ENCODE measurements around the gene CPTP. TPM values are rescaled to one million over a fixed set of nuclear protein-coding genes. Genes with fewer than 3 reads are reported as not detected.

The CPTP gene
- total and polyA plus RNA-seq, 2 of the 13 experiments (the other 11 are each of a cell fraction or from before 2014, with no cell fraction given), result 5.5 to 9.3 TPM

DNA sequence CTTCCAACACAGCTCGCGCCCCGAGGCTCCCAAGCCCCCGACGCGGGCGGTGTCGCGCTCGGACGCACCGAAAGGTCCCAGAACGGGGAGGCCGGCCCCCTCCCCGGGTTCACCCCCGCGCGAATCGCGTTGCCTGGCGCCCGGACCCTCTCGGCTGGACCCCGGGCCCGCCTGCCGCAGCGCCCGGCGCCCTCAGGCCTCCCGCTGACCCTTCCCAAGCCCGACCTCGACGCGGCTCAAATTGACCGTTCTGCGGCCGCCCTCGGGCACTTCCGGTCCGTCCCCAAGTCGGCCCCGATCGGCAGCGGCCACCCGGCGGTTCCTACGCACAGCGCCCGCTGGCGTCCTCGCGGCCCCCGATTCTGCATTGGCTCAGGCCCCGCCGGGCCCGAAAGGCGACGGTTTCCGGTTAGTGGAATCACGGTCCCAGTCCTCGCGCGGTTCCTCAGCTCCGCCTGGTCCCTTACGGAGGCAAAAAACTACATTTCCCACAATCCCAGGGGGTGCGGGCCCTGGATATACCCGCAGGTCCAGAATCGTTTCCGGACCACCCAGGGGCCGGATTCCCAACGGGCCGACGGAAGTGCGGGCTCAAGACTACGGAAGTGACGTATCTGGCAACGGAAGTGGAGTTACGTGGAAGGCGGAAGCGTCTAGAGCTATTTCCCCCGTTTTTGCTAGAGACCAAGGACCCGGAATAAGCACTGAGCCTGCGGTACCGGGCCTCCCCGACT is 50.5 kb downstream of the CPTP start, which contains the start of gene AURKAIP1 (continued):
- peak; percentile 96 for TF ChIP-seq ZNF274 (CRISPR knock-in tag; IDR thresholded peaks at IDR 0.05)
- TF ChIP-seq ZNF484 (CRISPR knock-in tag; IDR thresholded peaks at IDR 0.05; ENCODE audit: borderline replicate concordance, low read depth), result no peak
- no peak; the same call in 1 of the 2 replicates for TF ChIP-seq SALL2 (CRISPR knock-in tag; IDR thresholded peaks at IDR 0.05)
- TF ChIP-seq ZNF687 (CRISPR knock-in tag; IDR thresholded peaks at IDR 0.05), result peak; percentile 96
- peak; percentile 97; the same call in 1 of the 2 replicates for TF ChIP-seq MTF2 (CRISPR knock-in tag; IDR thresholded peaks at IDR 0.05; ENCODE audit: borderline replicate concordance)
- TF ChIP-seq MXI1 (IDR thresholded peaks at IDR 0.05; ENCODE audit: borderline replicate concordance, low read depth, low read length), result peak; percentile 70; the same call in 2 of the 3 replicates
- no peak for TF ChIP-seq ZBTB21 (CRISPR knock-in tag; IDR thresholded peaks at IDR 0.05)
- TF ChIP-seq NFYB (CRISPR knock-in tag; IDR thresholded peaks at IDR 0.05), result peak; percentile 70
- TF ChIP-seq IKZF1 (IDR thresholded peaks at IDR 0.05), result no peak
- no peak; the same call in none of the 2 replicates for TF ChIP-seq ZNF343 (CRISPR knock-in tag; IDR thresholded peaks at IDR 0.05)
- TF ChIP-seq HMG20A (CRISPR knock-in tag; IDR thresholded peaks at IDR 0.05; ENCODE audit: borderline replicate concordance), result peak; percentile 68; the same call in 1 of the 2 replicates
- peak; percentile 12; the same call in 1 of the 2 replicates for TF ChIP-seq TBX3 (IDR thresholded peaks at IDR 0.05; ENCODE audit: borderline replicate concordance)
- TF ChIP-seq THYN1 (CRISPR knock-in tag; IDR thresholded peaks at IDR 0.05; ENCODE audit: borderline replicate concordance, low read depth), result 0 out of 2 replicates have a peak, but pooled peaks have one; percentile 6
- peak; percentile 49 for TF ChIP-seq HNF4A (CRISPR knock-in tag; IDR thresholded peaks at IDR 0.05)
- peak; percentile 64; the same call in 1 of the 2 replicates for TF ChIP-seq ZFP36L1 (CRISPR knock-in tag; IDR thresholded peaks at IDR 0.05)
- TF ChIP-seq ZNF407 (CRISPR knock-in tag; IDR thresholded peaks at IDR 0.05; ENCODE audit: not compliant biosample characterization), result peak; percentile 84
- TF ChIP-seq ATF7 (IDR thresholded peaks at IDR 0.05), result no peak
- no peak; the same call in 1 of the 2 replicates for TF ChIP-seq ATF7 (CRISPR knock-in tag; IDR thresholded peaks at IDR 0.05)
